AG09309 (cell line): ENCODE measurements around the gene TMEM131L.
"Not testable (repeated sequence)": the region's sequence is repeated elsewhere in the genome, so short reads cannot be mapped to it uniquely, and the experiment has no call there.

ENCODE experiments used
- DNase-seq: peaks from one replicate; pipeline ENCODE4 v3.0.0-alpha.2; 2010; ENCODE audit warnings: low read depth
- H3K4me3 ChIP-seq: 2 replicates; pipeline ENCODE4 v1.5.1; 2011; ENCODE audit warnings: mild to moderate bottlenecking, low read depth, low read length, moderate library complexity; ENCODE audit not compliant: control insufficient read depth
- CTCF ChIP-seq: IDR thresholded peaks from 2 replicates; pipeline ENCODE4 v1.5.1; 2011; ENCODE audit warnings: mild to moderate bottlenecking, low read depth, low read length, inconsistent platforms; ENCODE audit not compliant: insufficient read depth, control insufficient read depth; ENCODE audit errors: missing control alignments

The TMEM131L gene

DNA sequence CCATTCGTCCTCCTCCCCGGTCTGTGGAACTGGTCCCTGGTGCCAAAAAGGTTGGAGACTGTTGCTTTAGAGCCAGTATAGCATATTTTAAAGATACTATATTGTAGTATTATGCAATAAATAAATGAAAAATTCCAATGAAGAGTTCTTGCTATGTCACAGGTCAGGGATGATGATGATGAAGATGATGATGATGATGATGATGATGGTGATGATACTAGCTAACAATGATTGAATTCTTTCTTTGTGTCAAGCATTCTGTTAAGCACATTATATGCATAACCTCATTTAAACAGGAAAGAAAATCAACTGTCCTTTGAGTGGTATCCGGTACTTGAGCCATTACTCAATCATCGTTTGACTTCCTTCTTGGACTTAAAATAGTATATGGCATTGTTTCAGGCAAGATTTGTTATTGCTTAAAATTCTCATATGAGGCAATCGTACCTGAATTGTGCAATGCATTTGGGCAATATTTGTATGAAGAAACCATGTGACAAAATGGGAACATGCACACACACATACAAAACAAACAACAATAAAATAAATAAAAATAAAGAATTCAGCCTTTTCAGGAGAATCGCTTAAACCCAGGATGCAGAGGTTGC, 195.2 kb downstream of the TMEM131L start:
- peak; percentile 28 for DNase-seq
- H3K4me3 ChIP-seq = no peak overlapping the region
- TF ChIP-seq CTCF = no peak

GRCh38 chr4:153661908-153662307, 195.7 kb downstream of the TMEM131L start:
- DNase-seq = no peak
- TF ChIP-seq CTCF = no peak
- no peak overlapping the region for H3K4me3 ChIP-seq

DNA sequence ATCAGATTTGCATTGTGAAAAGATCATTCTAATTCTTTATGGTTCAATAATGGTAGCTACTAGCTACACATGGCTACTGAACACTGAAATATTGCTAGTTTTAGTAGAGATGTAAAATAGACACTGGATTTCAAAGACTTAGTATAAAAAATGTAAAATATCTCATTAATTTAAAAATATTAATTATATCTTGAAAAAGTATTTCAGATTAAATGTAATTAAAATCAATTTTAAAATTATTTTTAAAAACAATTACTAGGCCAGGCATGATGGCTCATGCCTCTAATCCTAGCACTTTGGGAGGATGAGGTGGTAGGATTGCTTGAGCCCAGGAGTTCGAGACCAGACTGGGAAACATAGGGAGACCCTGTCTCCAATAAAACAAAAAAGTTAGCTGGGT, 197.5 kb downstream of the TMEM131L start:
- no peak overlapping the region for H3K4me3 ChIP-seq
- no peak for DNase-seq
- no peak for TF ChIP-seq CTCF

DNA sequence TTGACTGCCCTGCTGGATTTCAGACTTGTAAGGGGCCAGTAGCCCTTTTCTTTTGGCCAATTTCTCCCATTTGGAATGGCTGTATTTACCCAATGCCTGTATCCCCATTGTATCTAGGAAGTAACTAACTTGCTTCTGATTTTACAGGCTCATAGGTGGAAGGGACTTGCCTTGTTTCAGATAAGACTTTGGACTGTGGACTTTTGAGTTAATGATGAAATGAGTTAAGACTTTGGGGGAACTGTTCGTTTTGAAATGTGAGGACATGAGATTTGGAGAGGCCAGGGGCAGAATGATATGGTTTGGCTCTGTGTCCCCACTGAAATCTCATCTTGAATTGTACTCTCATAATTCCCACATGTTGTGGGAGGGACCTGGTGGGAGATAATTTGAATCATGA, 200.3 kb downstream of the TMEM131L start:
- not testable (repeated sequence) for DNase-seq, H3K4me3 ChIP-seq

DNA sequence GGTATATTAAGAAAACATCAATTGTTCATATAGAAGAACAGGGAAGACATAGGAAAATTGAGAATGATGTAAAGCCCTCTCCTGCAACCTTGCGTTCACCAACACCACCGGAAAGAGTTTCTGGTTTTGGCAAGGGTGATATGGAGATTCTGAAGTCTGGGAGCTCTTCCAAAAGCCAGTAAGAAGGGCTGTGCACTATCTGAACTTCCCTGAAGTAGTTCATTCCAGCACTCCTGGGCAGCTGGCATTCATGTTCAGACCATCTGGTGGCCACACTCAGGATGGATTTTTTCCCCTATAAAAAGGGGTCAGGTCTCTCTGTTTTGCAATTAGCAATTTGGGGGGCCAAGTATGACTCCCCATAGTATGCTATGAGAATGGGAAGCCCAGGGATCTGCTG, 202.5 kb downstream of the TMEM131L start:
- no peak overlapping the region for H3K4me3 ChIP-seq
- TF ChIP-seq CTCF = no peak
- no peak for DNase-seq

DNA sequence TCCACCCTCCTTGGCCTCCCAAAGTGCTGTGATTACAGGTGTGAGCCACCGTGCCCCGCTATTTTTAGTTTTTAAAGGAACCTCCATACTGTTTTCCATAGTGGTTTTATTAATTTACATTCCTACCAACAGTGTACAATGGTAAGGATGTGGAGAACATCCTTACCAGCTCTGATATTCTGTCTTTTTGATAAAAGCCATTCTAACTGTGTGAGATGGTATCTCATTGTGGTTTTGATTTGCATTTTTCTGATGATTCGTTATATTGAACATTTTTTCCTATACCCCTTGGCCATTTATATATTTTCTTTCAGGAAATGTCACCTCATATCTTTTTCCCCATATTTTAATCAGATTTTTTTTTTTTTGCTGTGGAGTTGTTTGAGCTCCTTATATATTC, 203.7 kb downstream of the TMEM131L start:
- DNase-seq = no peak
- H3K4me3 ChIP-seq = no peak overlapping the region
- TF ChIP-seq CTCF = no peak

- H3K4me3 ChIP-seq = no peak overlapping the region
- no peak for DNase-seq
- TF ChIP-seq CTCF = no peak
Observed at GRCh38 chr4:153676486-153676885, 210.3 kb downstream of the TMEM131L start.

DNA sequence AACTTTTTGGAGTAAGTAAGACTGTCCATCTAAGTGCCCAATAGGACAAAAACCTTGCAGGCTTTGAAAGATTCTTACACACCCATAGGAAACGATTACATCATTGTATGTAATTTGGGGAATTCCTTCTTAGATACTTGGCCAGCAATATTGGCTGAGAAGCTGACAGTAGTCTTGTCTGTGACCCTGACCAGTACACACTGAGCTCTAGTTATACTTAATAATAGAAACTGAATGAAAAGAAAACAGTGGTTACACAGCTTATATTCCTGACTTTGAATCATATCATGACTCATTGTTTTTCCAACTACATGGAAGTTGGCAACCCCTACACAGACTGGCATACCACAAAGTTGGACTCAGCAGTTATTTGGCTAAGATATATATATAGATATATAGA, 210.8 kb downstream of the TMEM131L start:
- DNase-seq = peak; percentile 29

More for the DNA sequence above, 210.8 kb downstream of the TMEM131L start:
- no peak for TF ChIP-seq CTCF
- no peak overlapping the region for H3K4me3 ChIP-seq
